Measurements from ENCODE around the gene SLC16A3. TPM values are rescaled to one million over a fixed set of nuclear protein-coding genes. Genes with fewer than 3 reads are reported as not detected.

The SLC16A3 gene
- polyA plus RNA-seq, 1 donor (not counting 4 experiments of a cell fraction or from before 2014, with no cell fraction given), result 35.7 TPM

DNA sequence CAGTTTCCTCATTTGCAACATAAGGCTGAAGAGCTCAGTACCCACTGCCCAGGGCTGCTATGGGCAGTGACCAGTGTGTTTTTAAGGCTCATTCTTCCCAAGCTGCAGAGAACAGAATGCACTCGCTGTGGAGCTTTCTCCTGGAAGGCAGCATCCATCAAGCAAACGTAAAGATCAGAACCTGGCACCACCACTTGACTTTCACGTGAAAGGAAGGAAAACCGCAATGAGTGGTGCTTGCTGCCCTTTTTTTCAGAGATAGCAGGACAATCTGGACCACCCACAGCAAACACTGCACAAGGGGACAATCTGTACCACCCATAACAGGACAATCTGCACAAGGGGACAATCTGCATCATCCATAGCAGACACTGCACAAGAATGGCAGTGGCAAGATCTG, 33.5 kb downstream of the SLC16A3 start:
- no peaks in the 10 kb centered on the region for H3K9me3 ChIP-seq (ENCODE audit: control insufficient read depth, low read depth, low read length)
- H3K27ac ChIP-seq (ENCODE audit: control insufficient read depth, insufficient read depth, low read length), result no peak overlapping the region
- FAIRE-seq (no peak), DNase-seq (ENCODE audit: low read depth, low spot score) (no peak)
- no peak overlapping the region for H2AFZ ChIP-seq (ENCODE audit: control insufficient read depth, low read length)
- H3K9ac ChIP-seq (ENCODE audit: control insufficient read depth, extremely low read depth, insufficient read depth, low read length), result no peak overlapping the region
- dilution Hi-C loops (cut with MboI; ENCODE audit: extremely low pct_ligation_motif_present, low sequenced_read_pairs), result no loop called here
- H3K79me2 ChIP-seq (ENCODE audit: control insufficient read depth, insufficient read depth, low read length), result peaks cover 97% of the 10 kb centered on the region
- H3K4me2 ChIP-seq (ENCODE audit: control insufficient read depth, extremely low read depth, insufficient read depth, low read depth, low read length), result no peak overlapping the region
- peaks cover 4% of the 10 kb centered on the region for H3K9me1 ChIP-seq (ENCODE audit: control insufficient read depth, extremely low read depth, insufficient read depth, low read length)
- peaks cover 4% of the 10 kb centered on the region for H3K4me1 ChIP-seq (ENCODE audit: control insufficient read depth, extremely low read depth, insufficient read depth, low read length)
- no peak overlapping the region for H3K4me3 ChIP-seq (ENCODE audit: control insufficient read depth in 2 of 3, extremely low read depth in 1 of 3, insufficient read depth in 2 of 3, low read depth in 1 of 3, low read length in 3 of 3)
- H3K27me3 ChIP-seq (ENCODE audit: control insufficient read depth, extremely low read depth, insufficient read depth, low read length), result no peaks in the 10 kb centered on the region
- TF ChIP-seq EZH2 (IDR thresholded peaks at IDR 0.05; ENCODE audit: low read length) (no peak), CTCF (optimal IDR thresholded peaks at IDR 0.05 in 1 of 3, IDR thresholded peaks at IDR 0.05 in 1 of 3, conservative IDR thresholded peaks at IDR 0.05 in 1 of 3; ENCODE audit: extremely low read depth in 1 of 3, insufficient read depth in 2 of 3, low read length in 3 of 3) (no peak)
- peaks cover 40% of the 10 kb centered on the region for H4K20me1 ChIP-seq (ENCODE audit: control insufficient read depth, extremely low read depth, insufficient read depth, low read length)
- H3K36me3 ChIP-seq (ENCODE audit: control insufficient read depth in 2 of 2, extremely low read depth in 1 of 2, insufficient read depth in 2 of 2, low read length in 2 of 2), result peaks cover 60 to 73% of the 10 kb centered on the region in 2 experiments

DNA sequence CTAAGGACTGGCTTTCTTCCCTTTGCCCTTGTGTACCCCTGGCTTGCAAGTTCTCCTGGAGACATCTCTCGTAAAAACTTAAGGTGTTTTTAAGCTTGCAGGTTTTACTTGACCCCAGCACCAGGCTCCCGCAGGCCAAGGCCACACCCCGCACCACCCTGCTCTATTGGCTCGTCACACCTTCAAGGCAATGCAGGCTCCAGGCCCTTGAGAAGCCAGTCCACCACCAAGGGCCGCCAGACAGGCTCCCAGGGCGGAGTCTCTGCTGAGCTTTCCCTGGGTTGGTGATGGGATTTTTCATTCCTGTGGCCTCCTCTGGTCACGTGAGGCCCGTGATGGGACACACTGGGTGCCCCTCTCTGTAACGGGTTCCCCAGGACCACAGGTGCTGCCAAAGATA, 34.8 kb downstream of the SLC16A3 start:
- Histone ChIP-seq H3K9ac (ENCODE audit: control insufficient read depth, extremely low read depth, insufficient read depth, low read length) (no peak overlapping the region), H3K36me3 (ENCODE audit: control insufficient read depth in 2 of 2, extremely low read depth in 1 of 2, insufficient read depth in 2 of 2, low read length in 2 of 2) (peaks cover 60 to 69% of the 10 kb centered on the region in 2 experiments), H3K27ac (ENCODE audit: control insufficient read depth, insufficient read depth, low read length) (no peak overlapping the region), H3K79me2 (ENCODE audit: control insufficient read depth, insufficient read depth, low read length) (peaks cover 99% of the 10 kb centered on the region), H4K20me1 (ENCODE audit: control insufficient read depth, extremely low read depth, insufficient read depth, low read length) (peaks cover 49% of the 10 kb centered on the region), H3K4me1 (ENCODE audit: control insufficient read depth, extremely low read depth, insufficient read depth, low read length) (peaks cover 17% of the 10 kb centered on the region), H3K4me3 (ENCODE audit: control insufficient read depth in 2 of 3, extremely low read depth in 1 of 3, insufficient read depth in 2 of 3, low read depth in 1 of 3, low read length in 3 of 3) (no peak overlapping the region), H3K9me1 (ENCODE audit: control insufficient read depth, extremely low read depth, insufficient read depth, low read length) (peaks cover 7% of the 10 kb centered on the region), H3K4me2 (ENCODE audit: control insufficient read depth, extremely low read depth, insufficient read depth, low read depth, low read length) (no peak overlapping the region), H3K9me3 (ENCODE audit: control insufficient read depth, low read depth, low read length) (no peaks in the 10 kb centered on the region), H3K27me3 (ENCODE audit: control insufficient read depth, extremely low read depth, insufficient read depth, low read length) (no peaks in the 10 kb centered on the region), H2AFZ (ENCODE audit: control insufficient read depth, low read length) (no peak overlapping the region)
- no peak for FAIRE-seq
- no peak for TF ChIP-seq EZH2 (IDR thresholded peaks at IDR 0.05; ENCODE audit: low read length)
- TF ChIP-seq CTCF (optimal IDR thresholded peaks at IDR 0.05 in 1 of 3, IDR thresholded peaks at IDR 0.05 in 1 of 3, conservative IDR thresholded peaks at IDR 0.05 in 1 of 3; ENCODE audit: extremely low read depth in 1 of 3, insufficient read depth in 2 of 3, low read length in 3 of 3), result no peak
- no peak for DNase-seq (ENCODE audit: low read depth, low spot score)
- dilution Hi-C loops (cut with MboI; ENCODE audit: extremely low pct_ligation_motif_present, low sequenced_read_pairs), result no loop called here

All from keratinocyte (primary cell).